GM18867 (cell line): Measurements from ENCODE around the gene COLEC11.

Source experiments
- ATAC-seq: cut with Tn5 transposase; IDR thresholded peaks from one replicate; pipeline ENCODE4 v1.9.1; 2021; ENCODE audit warnings: mild to moderate bottlenecking, moderate library complexity; ENCODE audit not compliant: unreplicated experiment

COLEC11 gene

GRCh38 chr2:3670376-3670775 is 75.5 kb downstream of the COLEC11 start:
- ATAC-seq, result no peak

- ATAC-seq, result no peak
Observed at GRCh38 chr2:3670941-3671340, 76.0 kb downstream of the COLEC11 start.

DNA sequence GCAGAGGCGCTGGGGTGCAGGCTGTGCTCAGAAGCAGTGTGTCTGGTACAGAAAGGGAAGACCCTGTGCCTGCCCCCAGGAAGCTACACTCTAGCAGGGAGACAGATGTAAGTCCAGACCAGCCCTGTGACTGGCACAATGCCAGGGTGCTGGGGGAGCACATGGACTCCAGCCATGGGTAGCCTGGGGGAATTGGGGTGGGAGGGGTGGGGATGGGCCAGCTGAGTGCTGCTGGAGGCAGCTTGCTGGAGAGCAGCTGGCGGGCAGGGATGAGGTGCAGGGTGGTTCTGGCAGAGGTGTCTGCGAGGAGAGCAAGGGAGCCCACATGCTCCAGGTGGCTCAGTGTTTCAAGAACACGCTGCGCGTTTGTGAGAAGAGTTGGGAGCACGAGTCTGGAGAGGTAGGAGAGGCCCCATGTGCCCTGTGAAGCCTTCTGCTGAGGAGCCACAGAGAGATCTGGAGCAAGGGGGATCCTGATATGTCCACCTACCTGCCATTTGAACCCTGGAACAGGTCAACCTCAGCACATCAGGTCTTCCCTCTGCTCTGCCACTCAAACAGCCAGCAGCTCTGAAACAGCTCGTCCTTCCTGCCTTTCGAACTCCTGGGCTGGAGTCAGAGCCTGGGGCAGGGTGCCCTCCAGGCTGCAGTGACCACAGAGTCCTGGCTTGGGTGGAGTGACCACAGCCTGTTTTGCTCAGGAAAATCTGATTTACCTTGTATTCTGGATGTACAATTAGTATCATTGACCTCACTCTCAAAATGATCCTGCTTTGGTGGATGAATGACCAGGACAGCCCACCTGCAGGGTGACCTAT is 78.2 kb downstream of the COLEC11 start:
- ATAC-seq, result no peak

- no peak for ATAC-seq
Observed at GRCh38 chr2:3674066-3674845, 79.3 kb downstream of the COLEC11 start.

GRCh38 chr2:3675687-3676086 is 80.8 kb downstream of the COLEC11 start:
- ATAC-seq, result no peak

- ATAC-seq, result no peak
Observed at GRCh38 chr2:3677436-3677835, 82.5 kb downstream of the COLEC11 start.

GRCh38 chr2:3678212-3678611 is 83.3 kb downstream of the COLEC11 start:
- no peak for ATAC-seq

- ATAC-seq, result no peak
Observed at GRCh38 chr2:3679180-3679579, 84.3 kb downstream of the COLEC11 start.

DNA sequence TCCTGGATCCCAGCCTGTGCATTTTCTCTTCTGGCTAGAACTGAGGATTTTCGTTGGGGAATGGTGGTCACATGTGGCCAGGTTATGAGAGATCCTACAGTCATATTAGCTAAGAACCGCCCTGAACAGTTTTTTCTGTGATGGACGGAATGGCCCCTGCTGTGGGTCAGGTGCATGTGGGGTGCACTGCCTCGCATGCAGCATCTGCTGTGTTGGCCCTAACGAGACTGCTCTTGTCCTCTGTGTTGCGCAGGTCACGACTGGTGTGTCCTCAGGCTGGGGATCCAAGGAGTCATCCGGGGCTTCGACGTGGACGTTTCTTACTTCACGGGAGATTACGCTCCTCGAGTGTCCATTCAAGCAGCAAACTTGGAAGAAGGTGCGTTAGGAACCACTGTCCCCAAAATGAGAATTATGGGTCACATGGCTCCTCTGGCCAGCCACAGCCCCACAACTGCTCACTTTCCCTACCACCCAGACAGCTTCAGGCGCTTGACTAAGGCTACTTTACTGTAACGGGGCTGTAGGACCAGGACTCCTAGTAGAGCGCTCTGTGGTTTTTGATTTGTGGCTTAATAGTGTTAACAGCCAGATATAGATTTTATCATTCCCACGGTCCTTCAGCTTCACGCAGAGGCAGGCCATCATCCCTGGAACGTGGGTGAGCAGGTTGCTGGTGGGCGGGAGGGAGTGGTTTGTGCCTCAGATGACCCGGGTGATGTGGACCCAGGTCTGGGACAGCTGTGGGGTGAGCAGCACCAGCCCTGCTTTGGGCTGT is 84.9 kb downstream of the COLEC11 start:
- ATAC-seq, result no peak

DNA sequence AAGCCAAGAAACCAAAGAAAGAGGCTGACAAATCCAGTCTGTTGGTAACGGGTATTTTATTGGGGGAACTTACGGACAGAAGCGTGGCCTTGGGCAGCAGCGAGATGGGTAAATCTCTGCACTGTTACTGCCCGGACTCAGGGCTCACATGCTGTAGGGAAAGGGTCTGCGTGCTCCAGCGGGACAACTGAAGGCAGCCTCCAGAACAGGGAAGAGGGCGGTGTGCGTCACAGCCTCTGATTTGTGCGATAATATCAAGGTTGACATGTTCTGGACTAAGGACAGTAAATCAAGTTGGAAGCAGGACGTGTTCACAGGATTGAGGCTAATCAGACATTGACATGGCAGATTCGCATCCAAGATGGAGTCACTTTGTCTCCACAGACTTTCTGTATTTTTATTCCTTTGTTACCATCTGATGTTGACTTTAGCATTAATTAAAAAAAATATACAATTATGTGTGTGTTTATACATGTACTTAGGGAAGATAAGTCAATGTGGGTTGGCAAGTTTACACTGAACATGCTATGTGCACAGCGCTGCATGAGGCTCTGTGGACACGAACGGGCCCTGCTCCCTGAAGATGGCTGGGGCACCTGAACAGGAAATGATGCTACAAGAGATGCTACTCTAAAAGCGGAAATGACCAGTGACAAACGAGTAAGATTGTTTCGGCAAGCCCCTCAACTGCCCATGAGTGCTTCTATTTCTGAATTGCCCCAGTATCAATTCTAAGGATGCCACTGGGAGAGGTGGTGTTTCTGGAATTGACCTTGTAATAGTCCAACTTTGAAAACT is 85.8 kb downstream of the COLEC11 start:
- no peak for ATAC-seq

DNA sequence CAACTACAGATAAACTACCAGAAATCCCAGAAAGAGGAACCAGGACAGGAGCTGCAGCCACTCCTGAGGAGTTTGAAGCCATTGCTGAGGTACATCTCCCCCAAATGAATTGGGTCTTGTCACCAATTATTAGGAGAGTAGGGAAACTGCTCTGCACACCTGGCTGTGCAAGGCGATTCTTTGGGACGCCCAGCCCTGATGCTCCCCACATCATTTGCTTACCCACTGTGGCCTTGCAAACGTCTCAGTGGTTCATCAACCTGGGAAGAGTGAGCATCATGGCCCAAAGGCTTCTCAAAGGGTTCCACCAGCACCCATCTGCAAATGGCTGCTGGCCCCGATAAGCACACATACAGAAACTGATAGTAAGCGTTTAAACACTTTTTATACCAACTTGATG is 86.7 kb downstream of the COLEC11 start:
- ATAC-seq, result no peak

GRCh38 chr2:3682811-3683210 is 87.9 kb downstream of the COLEC11 start:
- ATAC-seq, result no peak

DNA sequence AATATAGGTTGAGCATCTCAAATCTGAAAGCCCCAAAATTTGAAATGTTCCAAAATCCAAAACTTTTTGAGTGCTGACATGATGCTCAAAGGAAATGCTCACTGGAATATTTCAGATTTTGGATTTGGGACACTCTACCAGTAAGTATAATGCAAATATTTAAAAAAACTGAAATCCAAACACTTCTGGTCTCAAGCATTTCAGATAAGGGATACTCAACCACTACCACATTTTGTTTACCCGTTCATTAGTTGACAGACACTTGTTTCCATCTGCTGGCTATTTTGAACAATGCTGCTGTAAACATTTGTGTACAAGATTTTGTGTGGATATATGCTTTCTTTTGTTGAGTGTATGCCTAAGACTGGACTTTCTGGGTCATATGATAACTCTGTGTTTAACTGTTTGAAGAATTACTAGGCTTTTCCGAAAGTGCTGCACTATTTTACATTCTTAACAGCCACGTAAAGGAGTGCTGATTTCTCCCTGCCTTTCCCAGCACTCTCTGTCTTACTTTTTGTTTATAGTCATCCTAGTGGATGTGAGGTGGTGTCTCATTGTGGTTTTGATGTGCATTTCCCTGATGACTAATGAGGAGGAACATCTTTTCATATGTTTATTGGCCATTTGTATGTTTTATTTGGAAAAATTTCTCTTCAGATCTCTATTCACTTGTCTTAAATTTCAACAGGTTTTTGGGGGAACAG is 89.0 kb downstream of the COLEC11 start:
- no peak for ATAC-seq

- ATAC-seq, result no peak
Observed at GRCh38 chr2:3689998-3690748, 95.3 kb downstream of the COLEC11 start.

GRCh38 chr2:3692375-3692774 is 97.5 kb downstream of the COLEC11 start:
- no peak for ATAC-seq
